Activated CD4-positive, alpha-beta T cell treated with anti-CD3 and anti-CD28 coated beads for 36 hours (primary cell): Measurements from ENCODE around the gene TRABD2B. TPM values are rescaled to one million over a fixed set of nuclear protein-coding genes. Genes with fewer than 3 reads are reported as not detected.

ENCODE experiments used
- ATAC-seq: fragments of 200-7000 bp; cut with Tn5 transposase; one replicate; pipeline ENCODE4 v1.10.0; 2021; ENCODE audit warnings: mild to moderate bottlenecking, moderate library complexity
- CTCF ChIA-PET: fragments of 350-600 bp; sonication (Branson Sonifier 250); formaldehyde crosslinking; loops from one replicate; lab custom pipeline; 2021; ENCODE audit warnings: antibody characterized with exemption; lab: Charles Lee
- POLR2A ChIA-PET: fragments of 350-600 bp; sonication (Branson Sonifier 250); formaldehyde crosslinking; loops from one replicate; lab custom pipeline; 2021; ENCODE audit warnings: antibody characterized with exemption, inconsistent platforms; lab: Charles Lee
- DNase-seq: peaks from one replicate; pipeline ENCODE4 v3.0.0-alpha.2; 2020
- H3K27ac Mint-ChIP-seq: one replicate; pipeline ENCODE4 v1.8.0; 2021; ENCODE audit warnings: mixed read lengths
- H3K27me3 Mint-ChIP-seq: one replicate; pipeline ENCODE4 v1.8.0; 2021; ENCODE audit warnings: mixed read lengths
- H3K36me3 Mint-ChIP-seq: one replicate; pipeline ENCODE4 v1.8.0; 2021; ENCODE audit warnings: low read depth, mixed read lengths
- H3K4me1 Mint-ChIP-seq: one replicate; pipeline ENCODE4 v1.8.0; 2021; ENCODE audit warnings: mixed read lengths
- H3K4me3 Mint-ChIP-seq: one replicate; pipeline ENCODE4 v1.8.0; 2021; ENCODE audit warnings: mild to moderate bottlenecking, moderate library complexity, mixed read lengths
- H3K9me3 Mint-ChIP-seq: one replicate; pipeline ENCODE4 v1.8.0; 2021; ENCODE audit warnings: low read depth, mixed read lengths
- intact Hi-C, 2 experiments: fragments of 100-400 bp; cut with DNase I in 1 of 2; cut with micrococcal nuclease in 1 of 2; formaldehyde crosslinking; loops; one replicate each; pipeline versions ENCODE4 v1.14.2 to v1.15.1; 2022 to 2024; cut with DNase I, micrococcal nuclease
- total RNA-seq, 2 experiments: library from RNA; stranded (reverse); gene quantifications; one replicate each; pipeline ENCODE4 v1.2.3, GENCODE V29; 2021

The TRABD2B gene
- total RNA-seq, 2 experiments from 2014 or later = not detected

DNA sequence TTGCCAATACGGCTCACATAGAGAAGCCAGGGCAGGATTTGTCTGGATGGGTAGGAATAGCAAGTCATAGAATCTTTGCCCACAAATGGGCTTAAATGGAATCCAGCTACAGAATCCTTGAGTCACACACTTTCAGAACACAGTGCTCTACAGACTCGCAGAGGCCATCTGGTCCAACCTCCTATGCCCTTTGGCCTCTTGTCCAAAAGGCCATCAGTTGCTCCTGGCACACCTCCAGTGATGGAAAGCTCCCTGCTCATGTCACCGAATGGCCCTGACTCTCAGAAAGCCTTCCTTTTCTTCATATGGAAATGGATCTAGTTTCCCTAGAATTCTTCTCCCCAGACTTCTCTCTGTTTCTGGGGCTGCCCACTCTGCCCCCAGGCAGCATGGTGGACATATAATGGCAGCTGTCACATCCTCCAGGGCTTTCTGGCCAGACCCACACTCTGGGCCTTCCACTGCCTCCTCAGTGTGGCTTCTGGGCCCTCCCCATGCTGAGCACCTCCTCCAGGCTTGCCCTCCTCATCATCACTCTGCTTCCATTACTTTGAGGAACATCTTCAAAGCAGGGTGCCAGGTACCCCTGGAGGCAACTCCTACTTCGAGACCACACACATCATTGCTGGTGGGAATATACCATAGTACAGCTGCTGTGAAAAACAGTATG is 33.6 kb upstream of the TRABD2B start:
- no peak overlapping the region for H3K27ac Mint-ChIP-seq
- H3K4me1 Mint-ChIP-seq = no peaks in the 10 kb centered on the region
- no peaks in the 10 kb centered on the region for H3K36me3 Mint-ChIP-seq
- DNase-seq = no peak
- ChIA-PET CTCF (interaction anchor here (0.6 to 1.6 kb wide), 3 partner anchors 11 to 487 kb away, joined by 3 to 5 read pairs (median 4); no protein-coding TSS in a partner anchor), POLR2A (no interaction called here)
- intact Hi-C loops = no loop called here
- no peak for ATAC-seq
- no peak overlapping the region for H3K4me3 Mint-ChIP-seq
- H3K27me3 Mint-ChIP-seq = peaks cover 4% of the 10 kb centered on the region
- no peaks in the 10 kb centered on the region for H3K9me3 Mint-ChIP-seq

- Mint-ChIP-seq H3K4me1 (no peaks in the 10 kb centered on the region), H3K4me3 (no peak overlapping the region)
- POLR2A ChIA-PET = no interaction called here
Observed at GRCh38 chr1:48030211-48030610, 33.0 kb upstream of the TRABD2B start.

DNA sequence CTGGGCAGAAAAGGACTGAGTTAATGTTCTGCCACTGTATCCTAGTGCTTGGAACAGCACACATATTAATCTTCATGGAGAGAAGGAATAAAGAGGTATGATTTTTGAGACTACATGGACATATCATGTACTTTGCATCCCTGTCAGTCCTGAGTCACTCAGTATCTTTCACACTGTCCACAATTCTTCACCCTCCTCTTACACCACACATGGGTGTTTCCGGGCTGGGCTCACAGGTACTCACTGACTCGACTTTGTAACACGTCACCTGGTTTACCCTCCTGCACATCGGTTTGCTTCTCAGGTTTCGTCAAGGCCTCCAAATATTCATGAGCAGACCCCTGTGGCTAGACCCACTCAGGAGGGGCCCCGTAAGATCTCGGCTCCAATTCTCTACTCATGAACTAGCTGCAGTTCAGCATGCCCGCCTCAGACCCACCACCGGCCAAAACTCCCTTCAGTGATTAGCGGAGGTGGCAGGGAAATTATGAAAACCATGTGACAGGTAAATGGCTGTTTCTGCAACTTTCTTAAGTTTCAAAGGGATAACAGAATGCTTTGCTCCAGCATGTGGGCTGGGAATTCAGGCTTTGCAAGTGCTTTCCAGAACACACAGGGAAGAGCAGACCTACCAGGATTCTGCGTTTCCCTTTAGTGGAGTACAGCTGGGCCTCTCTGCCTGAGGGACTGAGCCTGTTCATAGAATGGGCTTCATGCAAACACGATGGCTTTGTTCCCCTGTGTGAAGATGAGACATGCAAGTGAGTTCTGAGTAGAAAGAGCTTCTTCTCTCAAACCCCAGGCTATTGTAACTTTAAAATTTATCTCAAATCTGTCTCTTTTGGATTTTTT is 31.3 kb upstream of the TRABD2B start:
- no peaks in the 10 kb centered on the region for H3K4me1 Mint-ChIP-seq
- H3K9me3 Mint-ChIP-seq = no peaks in the 10 kb centered on the region
- intact Hi-C loops = no loop called here
- peaks cover 4% of the 10 kb centered on the region for H3K27me3 Mint-ChIP-seq
- ATAC-seq (no peak), DNase-seq (no peak)
- no peak overlapping the region for H3K27ac Mint-ChIP-seq
- no peak overlapping the region for H3K4me3 Mint-ChIP-seq
- no peaks in the 10 kb centered on the region for H3K36me3 Mint-ChIP-seq
- ChIA-PET CTCF (no interaction called here), POLR2A (no interaction called here)

More at GRCh38 chr1:48030211-48030610, 33.0 kb upstream of the TRABD2B start:
- Mint-ChIP-seq H3K9me3 (no peaks in the 10 kb centered on the region), H3K27me3 (peaks cover 4% of the 10 kb centered on the region), H3K27ac (no peak overlapping the region), H3K36me3 (no peaks in the 10 kb centered on the region)
- DNase-seq (no peak), ATAC-seq (no peak)
- intact Hi-C loops = no loop called here
- CTCF ChIA-PET = interaction anchor here (0.6 kb wide), 1 partner anchor 487 kb away, joined by 4 read pairs; no protein-coding TSS in a partner anchor

- Mint-ChIP-seq H3K27ac (no peak overlapping the region), H3K4me3 (no peak overlapping the region), H3K27me3 (peaks cover 4% of the 10 kb centered on the region), H3K9me3 (no peaks in the 10 kb centered on the region), H3K4me1 (no peaks in the 10 kb centered on the region), H3K36me3 (no peaks in the 10 kb centered on the region)
- POLR2A ChIA-PET = no interaction called here
- ATAC-seq (no peak), DNase-seq (no peak)
- intact Hi-C loops = no loop called here
- CTCF ChIA-PET = no interaction called here
Observed at GRCh38 chr1:48027533-48027835, 30.3 kb upstream of the TRABD2B start.

GRCh38 chr1:48026701-48027532 is 29.7 kb upstream of the TRABD2B start:
- Mint-ChIP-seq H3K9me3 (no peaks in the 10 kb centered on the region), H3K27ac (no peak overlapping the region), H3K36me3 (no peaks in the 10 kb centered on the region), H3K27me3 (peaks cover 7% of the 10 kb centered on the region), H3K4me1 (no peaks in the 10 kb centered on the region), H3K4me3 (no peak overlapping the region)
- ATAC-seq (no peak), DNase-seq (no peak)
- POLR2A ChIA-PET = no interaction called here
- intact Hi-C loops = no loop called here
- CTCF ChIA-PET = no interaction called here

DNA sequence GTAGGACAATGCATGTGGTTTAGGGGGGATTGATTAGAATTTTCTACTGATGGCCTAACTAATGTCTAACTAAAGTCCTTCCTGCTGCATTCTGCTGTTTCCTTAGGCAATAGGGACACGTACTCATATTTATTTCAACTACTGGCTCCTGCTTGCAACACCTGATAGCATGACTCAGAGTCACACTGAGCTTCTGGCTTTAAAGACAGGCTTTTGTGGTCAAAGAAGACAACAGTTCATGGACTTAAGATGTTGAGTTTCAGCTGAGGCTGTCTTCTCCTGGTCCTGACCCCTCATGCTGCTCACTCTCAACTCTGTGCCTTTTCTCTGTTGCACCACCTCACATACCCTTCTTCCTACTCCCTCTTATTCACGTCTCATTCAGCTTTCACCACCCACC is 29.1 kb upstream of the TRABD2B start:
- ChIA-PET POLR2A (no interaction called here), CTCF (no interaction called here)
- Mint-ChIP-seq H3K27me3 (peaks cover 7% of the 10 kb centered on the region), H3K4me3 (no peak overlapping the region), H3K4me1 (no peaks in the 10 kb centered on the region), H3K27ac (no peak overlapping the region), H3K36me3 (no peaks in the 10 kb centered on the region), H3K9me3 (no peaks in the 10 kb centered on the region)
- ATAC-seq = no peak
- intact Hi-C loops = no loop called here
- no peak for DNase-seq

GRCh38 chr1:48025076-48025475 is 27.9 kb upstream of the TRABD2B start:
- POLR2A ChIA-PET = no interaction called here
- Mint-ChIP-seq H3K4me1 (no peaks in the 10 kb centered on the region), H3K4me3 (no peak overlapping the region), H3K27ac (no peak overlapping the region), H3K9me3 (no peaks in the 10 kb centered on the region), H3K27me3 (peaks cover 14% of the 10 kb centered on the region), H3K36me3 (no peaks in the 10 kb centered on the region)
- intact Hi-C loops = no loop called here
- ATAC-seq = no peak
- CTCF ChIA-PET = no interaction called here
- no peak for DNase-seq

DNA sequence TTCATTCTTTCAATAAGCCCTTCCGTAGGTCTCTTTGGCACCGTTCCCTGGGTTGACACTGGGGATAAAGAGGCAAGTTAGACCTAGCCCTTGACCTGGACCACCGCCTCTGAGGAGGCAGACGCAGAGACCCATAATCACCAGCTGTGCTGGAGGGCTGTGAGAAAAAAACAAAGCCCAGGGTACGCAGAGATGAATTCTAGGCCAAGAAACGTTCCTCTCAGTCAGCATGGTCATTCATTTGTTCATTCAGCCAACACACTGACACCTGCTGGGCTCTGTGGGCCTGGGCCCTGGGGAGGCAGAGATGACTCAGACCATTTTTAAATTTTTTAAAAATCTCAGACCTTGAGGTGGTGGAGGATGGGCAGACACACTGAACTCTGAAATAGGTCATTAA is 26.3 kb upstream of the TRABD2B start:
- ATAC-seq (no peak), DNase-seq (no peak)
- Mint-ChIP-seq H3K4me1 (no peaks in the 10 kb centered on the region), H3K4me3 (no peak overlapping the region), H3K36me3 (no peaks in the 10 kb centered on the region), H3K9me3 (no peaks in the 10 kb centered on the region), H3K27ac (no peak overlapping the region), H3K27me3 (peaks cover 10% of the 10 kb centered on the region)
- CTCF ChIA-PET = interaction anchor here (0.6 kb wide), 1 partner anchor 70 kb away, joined by 3 read pairs; no protein-coding TSS in a partner anchor
- intact Hi-C loops = no loop called here
- POLR2A ChIA-PET = no interaction called here

DNA sequence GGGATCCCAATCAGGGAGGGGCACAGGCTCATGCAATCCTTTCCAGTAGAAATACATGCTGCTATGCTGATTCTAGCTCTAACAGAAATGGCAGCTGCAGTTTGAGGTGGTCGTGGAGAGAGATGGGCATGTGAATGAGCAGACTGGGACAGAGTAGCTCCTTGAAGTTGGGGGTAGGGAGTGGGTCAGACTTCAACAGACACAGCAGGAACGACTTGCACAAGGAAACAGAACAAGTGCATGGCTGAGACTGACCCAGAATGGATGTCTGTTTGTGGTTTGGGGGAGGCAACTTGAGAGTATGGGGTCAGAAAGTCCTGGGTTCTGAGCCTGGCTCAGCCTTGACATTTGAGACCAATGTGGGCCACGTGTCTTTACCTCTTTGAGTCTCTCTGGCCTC is 25.1 kb upstream of the TRABD2B start:
- Mint-ChIP-seq H3K27ac (no peak overlapping the region), H3K4me1 (no peaks in the 10 kb centered on the region), H3K27me3 (peaks cover 10% of the 10 kb centered on the region), H3K4me3 (no peak overlapping the region), H3K9me3 (no peaks in the 10 kb centered on the region), H3K36me3 (no peaks in the 10 kb centered on the region)
- intact Hi-C loops = no loop called here
- ChIA-PET CTCF (no interaction called here), POLR2A (no interaction called here)
- ATAC-seq = no peak
- no peak for DNase-seq

DNA sequence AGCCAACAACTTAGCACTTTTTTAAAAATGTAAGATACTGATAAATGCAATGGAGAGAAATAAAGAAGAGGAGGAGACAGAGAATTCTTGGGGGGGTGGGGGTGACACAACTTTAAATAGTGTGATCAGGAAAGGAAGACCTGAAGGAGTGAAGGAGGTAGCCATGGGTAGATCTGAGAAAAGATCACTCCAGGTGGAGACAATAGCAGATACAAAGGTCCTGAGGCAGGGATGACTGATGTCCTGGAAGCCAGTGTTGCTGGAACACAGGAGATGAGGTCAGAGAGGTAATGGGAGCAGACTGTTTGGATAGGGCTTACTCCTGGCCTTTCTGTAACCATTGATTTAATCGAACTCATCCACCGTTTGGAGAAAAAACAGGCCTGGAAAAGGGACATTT is 24.6 kb upstream of the TRABD2B start:
- H3K36me3 Mint-ChIP-seq = no peaks in the 10 kb centered on the region
- POLR2A ChIA-PET = no interaction called here
- H3K9me3 Mint-ChIP-seq = no peaks in the 10 kb centered on the region
- H3K27me3 Mint-ChIP-seq = peaks cover 12% of the 10 kb centered on the region
- intact Hi-C loops = no loop called here
- CTCF ChIA-PET = no interaction called here
- H3K4me1 Mint-ChIP-seq = no peaks in the 10 kb centered on the region
- ATAC-seq (no peak), DNase-seq (no peak)
- H3K4me3 Mint-ChIP-seq = no peak overlapping the region
- H3K27ac Mint-ChIP-seq = no peak overlapping the region

DNA sequence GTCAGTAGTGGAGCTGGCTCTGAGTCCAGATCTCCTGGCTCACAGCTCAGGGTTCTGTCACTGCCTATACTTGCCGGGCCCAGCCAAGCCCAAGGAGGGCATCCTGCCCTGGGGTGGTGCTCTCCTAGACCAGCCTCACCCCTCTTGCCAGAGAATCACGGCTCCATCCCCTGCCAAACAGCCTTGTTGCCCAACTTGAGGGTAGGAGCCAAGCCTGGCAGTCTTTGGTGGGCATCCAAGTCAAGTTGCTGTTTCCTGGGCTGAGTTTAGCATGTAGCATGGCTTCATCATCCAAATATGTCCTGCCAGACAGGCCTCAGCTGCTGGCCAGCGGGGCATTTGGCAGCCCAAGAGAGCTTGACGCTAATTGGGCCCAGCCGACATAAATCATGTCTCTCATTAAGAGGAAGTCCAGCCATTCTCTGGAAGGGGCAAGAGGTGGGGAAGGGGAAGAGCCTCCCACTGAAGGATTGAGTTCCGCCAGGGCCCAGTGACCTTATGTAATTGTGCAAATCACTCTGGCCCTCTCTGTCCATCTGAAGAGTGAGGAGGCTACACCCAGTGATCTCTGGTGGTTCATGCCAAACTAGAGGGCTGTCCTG is 22.6 kb upstream of the TRABD2B start:
- Mint-ChIP-seq H3K4me3 (no peak overlapping the region), H3K4me1 (no peaks in the 10 kb centered on the region), H3K9me3 (no peaks in the 10 kb centered on the region), H3K27ac (no peak overlapping the region), H3K36me3 (no peaks in the 10 kb centered on the region), H3K27me3 (peaks cover 28% of the 10 kb centered on the region)
- DNase-seq (no peak), ATAC-seq (no peak)
- CTCF ChIA-PET = interaction anchor here (0.6 kb wide), 2 partner anchors 11 to 282 kb away, joined by 3 read pairs; no protein-coding TSS in a partner anchor
- intact Hi-C loops = no loop called here
- POLR2A ChIA-PET = no interaction called here
